T-helper 1 cell treated with Interleukin-12 subunit alpha and Interleukin-12 subunit beta and Interleukin-4 antibody, amounts not matched to agents 30 ng/mL and 1 ng/mL, for 36 hours (primary cell): Measurements from ENCODE around the gene ZRANB3. TPM values are rescaled to one million over a fixed set of nuclear protein-coding genes. Genes with fewer than 3 reads are reported as not detected.
"Not testable (repeated sequence)": the region's sequence is repeated elsewhere in the genome, so short reads cannot be mapped to it uniquely, and the experiment has no call there.

Experiments used
- intact Hi-C: fragments of 100-400 bp; cut with micrococcal nuclease; formaldehyde crosslinking; loops from one replicate; pipeline ENCODE4 v1.15.1; 2024
- total RNA-seq: library from RNA; stranded (reverse); gene quantifications from 2 replicates; pipeline ENCODE4 v1.2.3, GENCODE V29; 2022

The ZRANB3 gene
- 4.4 and 5.2 TPM in 2 replicates for total RNA-seq

GRCh38 chr2:135530313-135531230 is at the start of gene ZRANB3:
TSS of gene ZRANB3 (minus strand) at chr2:135531218.
- intact Hi-C loops: loop anchor here (1.0 to 5.0 kb wide), 19 partner anchors 58 to 1412 kb away; partner anchors contain the start of genes CCNT2, DARS1, MCM6 and RAB3GAP1

- intact Hi-C loops: no loop called here
Observed at GRCh38 chr2:135573620-135574019, 42.6 kb upstream of the ZRANB3 start.

GRCh38 chr2:135570884-135571283 is 39.9 kb upstream of the ZRANB3 start:
- intact Hi-C loops: no loop called here

GRCh38 chr2:135563793-135564192 is 32.8 kb upstream of the ZRANB3 start:
- intact Hi-C loops: no loop called here

GRCh38 chr2:135561925-135562324 is 30.9 kb upstream of the ZRANB3 start:
- intact Hi-C loops: no loop called here

- intact Hi-C loops: no loop called here
Observed at GRCh38 chr2:135557530-135557929, 26.5 kb upstream of the ZRANB3 start.

- intact Hi-C loops: no loop called here
Observed at GRCh38 chr2:135555311-135555710, 24.3 kb upstream of the ZRANB3 start.

- intact Hi-C loops: no loop called here
Observed at GRCh38 chr2:135552887-135553286, 21.9 kb upstream of the ZRANB3 start.

GRCh38 chr2:135551356-135551755 is 20.3 kb upstream of the ZRANB3 start:
- intact Hi-C loops: no loop called here

- intact Hi-C loops: no loop called here
Observed at GRCh38 chr2:135547311-135547710, 16.3 kb upstream of the ZRANB3 start.

GRCh38 chr2:135546436-135546835 is 15.4 kb upstream of the ZRANB3 start:
- intact Hi-C loops: no loop called here

GRCh38 chr2:135533545-135533944 is 2.5 kb upstream of the ZRANB3 start:
- intact Hi-C loops: loop anchor here (5.0 kb wide), 2 partner anchors 599 to 861 kb away; no protein-coding TSS in a partner anchor

GRCh38 chr2:135532581-135532980 is 1.6 kb upstream of the ZRANB3 start:
- intact Hi-C loops: loop anchor here (5.0 kb wide), 2 partner anchors 600 to 860 kb away; no protein-coding TSS in a partner anchor

- intact Hi-C loops: loop anchor here (1.0 to 5.0 kb wide), 15 partner anchors 59 to 1413 kb away; partner anchors contain the start of genes DARS1, MCM6, RAB3GAP1 and UBXN4
Observed at GRCh38 chr2:135531231-135532197, 496 bp upstream of the ZRANB3 start, which contains the start of gene R3HDM1. TSS of gene R3HDM1 (plus strand) at chr2:135531484. CDS start at chr2:135604846, 73,362 bp downstream.

GRCh38 chr2:135528006-135528405 is 3.0 kb downstream of the ZRANB3 start:
- intact Hi-C loops: no loop called here

- intact Hi-C loops: no loop called here
Observed at GRCh38 chr2:135525786-135526185, 5.2 kb downstream of the ZRANB3 start.

- intact Hi-C loops: no loop called here
Observed at GRCh38 chr2:135512099-135512498, 18.9 kb downstream of the ZRANB3 start.

- intact Hi-C loops: no loop called here
Observed at GRCh38 chr2:135510577-135510976, 20.4 kb downstream of the ZRANB3 start.

- intact Hi-C loops: no loop called here
Observed at GRCh38 chr2:135504811-135505210, 26.2 kb downstream of the ZRANB3 start.

- intact Hi-C loops: not testable (repeated sequence)
Observed at GRCh38 chr2:135498588-135498987, 32.4 kb downstream of the ZRANB3 start.

GRCh38 chr2:135494917-135495316 is 36.1 kb downstream of the ZRANB3 start:
- intact Hi-C loops: no loop called here
